ENCODE data around the gene SLC25A44.

DNA sequence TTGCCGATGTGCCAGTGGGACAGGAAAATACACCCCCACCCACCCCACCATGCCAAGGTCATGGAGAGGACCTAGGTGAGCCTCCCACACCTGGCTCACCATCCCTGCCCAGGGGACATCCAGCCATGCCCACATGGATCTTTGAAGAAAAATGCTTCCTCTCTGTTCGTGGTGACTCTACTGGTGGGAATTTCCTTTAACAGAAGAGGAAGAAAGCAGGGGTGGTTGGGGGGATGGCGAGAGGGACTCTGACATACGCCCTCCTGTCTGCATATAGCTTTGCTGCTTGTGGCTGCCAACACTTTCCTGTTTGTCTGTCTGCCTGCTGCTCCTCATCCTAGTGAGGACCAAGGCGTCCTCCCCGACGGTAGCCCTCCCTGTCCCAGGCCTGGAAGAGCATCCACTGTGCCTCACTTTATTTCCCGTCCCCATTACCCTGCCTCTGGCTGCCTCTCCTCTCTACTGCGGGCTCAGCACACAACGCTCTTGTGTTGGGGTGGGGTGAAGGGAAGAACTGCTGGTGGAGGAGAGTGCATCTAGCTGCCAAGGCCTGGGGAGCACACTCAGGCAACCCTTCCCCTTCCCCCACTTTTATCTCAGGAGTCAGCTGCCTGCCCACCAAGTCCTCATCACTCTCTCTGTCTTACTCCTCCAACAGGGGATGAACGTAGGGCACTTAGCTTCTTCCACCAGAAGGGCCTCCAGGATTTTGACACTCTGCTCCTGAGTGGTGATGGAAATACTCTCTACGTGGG, 38.0 kb upstream of the SLC25A44 start:
- TF ChIP-seq, protein P1, sequence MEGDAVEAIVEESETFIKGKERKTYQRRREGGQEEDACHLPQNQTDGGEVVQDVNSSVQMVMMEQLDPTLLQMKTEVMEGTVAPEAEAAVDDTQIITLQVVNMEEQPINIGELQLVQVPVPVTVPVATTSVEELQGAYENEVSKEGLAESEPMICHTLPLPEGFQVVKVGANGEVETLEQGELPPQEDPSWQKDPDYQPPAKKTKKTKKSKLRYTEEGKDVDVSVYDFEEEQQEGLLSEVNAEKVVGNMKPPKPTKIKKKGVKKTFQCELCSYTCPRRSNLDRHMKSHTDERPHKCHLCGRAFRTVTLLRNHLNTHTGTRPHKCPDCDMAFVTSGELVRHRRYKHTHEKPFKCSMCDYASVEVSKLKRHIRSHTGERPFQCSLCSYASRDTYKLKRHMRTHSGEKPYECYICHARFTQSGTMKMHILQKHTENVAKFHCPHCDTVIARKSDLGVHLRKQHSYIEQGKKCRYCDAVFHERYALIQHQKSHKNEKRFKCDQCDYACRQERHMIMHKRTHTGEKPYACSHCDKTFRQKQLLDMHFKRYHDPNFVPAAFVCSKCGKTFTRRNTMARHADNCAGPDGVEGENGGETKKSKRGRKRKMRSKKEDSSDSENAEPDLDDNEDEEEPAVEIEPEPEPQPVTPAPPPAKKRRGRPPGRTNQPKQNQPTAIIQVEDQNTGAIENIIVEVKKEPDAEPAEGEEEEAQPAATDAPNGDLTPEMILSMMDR (IDR thresholded peaks at IDR 0.05): no peak
- no peak for TF ChIP-seq EP300 (IDR thresholded peaks at IDR 0.05)
- no peak for TF ChIP-seq POLR2A (IDR thresholded peaks at IDR 0.05)
